Adrenal gland (tissue), 12 donors: ENCODE results near the gene MNT. TPM values are rescaled to one million over a fixed set of nuclear protein-coding genes. Genes with fewer than 3 reads are reported as not detected.

Source experiments
- DNase-seq, 7 donors: peaks; one replicate each; pipeline ENCODE4 v3.0.0-alpha.2; 2019 to 2020
- H3K27ac ChIP-seq, 5 donors: fragments of 200-600 bp; sonication (generic) in 4 of 5; 1 replicate in 3 of 5; 2 replicates in 2 of 5; pipeline versions ENCODE4 v1.5.1 to v1.8.0; 2016 to 2020; ENCODE audit warnings: mild to moderate bottlenecking in 1 of 5
- H3K27me3 ChIP-seq: fragments of 200-600 bp; 2 replicates; pipeline ENCODE4 v1.8.0; 2021
- H3K36me3 ChIP-seq, 2 donors: fragments of 200-600 bp; replicated peaks in 1 of 2; 1 replicate in 1 of 2; 2 replicates in 1 of 2; pipeline versions ENCODE4 v1.5.1 to v1.8.0; 2018 to 2022
- H3K4me1 ChIP-seq, 2 donors: fragments of 200-600 bp; replicated peaks in 1 of 2; 1 replicate in 1 of 2; 2 replicates in 1 of 2; pipeline versions ENCODE4 v1.5.1 to v1.8.0; 2018 to 2021
- H3K4me3 ChIP-seq, 4 donors: fragments of 200-600 bp; sonication (generic) in 3 of 4; one replicate each; pipeline ENCODE4 v1.5.1; 2016 to 2018
- H3K9me3 ChIP-seq, 3 donors: fragments of 200-600 bp; sonication (generic) in 1 of 3; replicated peaks in 1 of 3; 1 replicate in 2 of 3; 2 replicates in 1 of 3; pipeline versions ENCODE4 v1.5.1 to v1.8.0; 2016 to 2021
- POLR2A ChIP-seq, 2 donors: fragments of 450-650 bp; IDR thresholded peaks; one replicate each; pipeline ENCODE4 v1.6.1; 2017; ENCODE audit warnings: antibody characterized with exemption in 2 of 2, mild to moderate bottlenecking in 2 of 2, moderate library complexity in 1 of 2
- WGBS, 4 donors: extraction: QIAGEN DNeasy Blood & Tissue Kit in 2 of 4; methylation state at CpG; one replicate each; pipeline versions ENCODE4 v1.1.5 to v1.1.7; 2013 to 2017; 5-methylcytosine and 5-hydroxymethylcytosine counted together
- intact Hi-C, 2 donors: fragments of 100-400 bp; cut with DNase I; formaldehyde crosslinking; loops; one replicate each; pipeline versions ENCODE4 v1.14.1 to v1.15.0; 2022 to 2023
- polyA plus RNA-seq, 3 donors: library from polyadenylated mRNA; stranded (reverse); fragments of 200-250 nt in 2 of 3; fragments of 350-450 nt in 1 of 3; fragmentation: Illumina TruSeq in 1 of 3; extraction: RNeasy Lipid Tissue Mini Kit (QIAGEN cat#74804) in 1 of 3; gene quantifications; one replicate each; pipeline ENCODE4 v1.2.3, GENCODE V29; 2013 to 2014
- total RNA-seq, 9 donors: library from RNA; depleted of rRNA in 4 of 9; stranded (reverse); fragments of >200 nt in 4 of 9; fragments of 120-200 nt in 1 of 9; fragmentation: NEBNext Ultra II Directional in 1 of 9; extraction: Animal tissue kit (Norgen Biotek cat#: 25700) in 1 of 9; gene quantifications; one replicate each; pipeline versions ENCODE4 v1.1.0 to v1.2.4, GENCODE V29; 2013 to 2023
- TF ChIP-seq, protein P1 (sequence below), 6 experiments: fragments of 450-650 bp in 4 of 6; fragments of 200-600 bp in 2 of 6; sonication (generic) in 1 of 6; IDR thresholded peaks; 1 replicate in 5 of 6; 2 replicates in 1 of 6; pipeline versions ENCODE4 v1.5.1 to v1.8.0; 2016 to 2021; ENCODE audit warnings: antibody characterized with exemption in 6 of 6, mild to moderate bottlenecking in 2 of 6, moderate library complexity in 1 of 6
- donor health status: healthy with polysubstance abuse.
- donor health status: Bipolar disorder and iron deficiency.
- donor health status: DM: yes; HTN: yes; CAD: no.
- donor health status: DM: no; HTN: no; CAD: no.
- donor health status: DM: no; HTN: no; CAD: no.
- donor health status: DM: yes; HTN: yes; CAD: no.

The MNT gene
- total and polyA plus RNA-seq, 12 donors = 3.5 to 43.9 (median 19.6) TPM

- WGBS, 4 donors = 90 to 94% (median 90%) methylated on average over 7 to 11 of the region's 11 CpGs
- Histone ChIP-seq H3K27ac (no peak overlapping the region), H3K4me3 (no peak overlapping the region), H3K4me1 (no peaks in the 10 kb centered on the region), H3K27me3 (no peaks in the 10 kb centered on the region), H3K9me3 (no peaks in the 10 kb centered on the region), H3K36me3 (peaks cover 0 to 22% of the 10 kb centered on the region in 2 donors)
- intact Hi-C loops = no loop called here
- TF ChIP-seq, protein P1, sequence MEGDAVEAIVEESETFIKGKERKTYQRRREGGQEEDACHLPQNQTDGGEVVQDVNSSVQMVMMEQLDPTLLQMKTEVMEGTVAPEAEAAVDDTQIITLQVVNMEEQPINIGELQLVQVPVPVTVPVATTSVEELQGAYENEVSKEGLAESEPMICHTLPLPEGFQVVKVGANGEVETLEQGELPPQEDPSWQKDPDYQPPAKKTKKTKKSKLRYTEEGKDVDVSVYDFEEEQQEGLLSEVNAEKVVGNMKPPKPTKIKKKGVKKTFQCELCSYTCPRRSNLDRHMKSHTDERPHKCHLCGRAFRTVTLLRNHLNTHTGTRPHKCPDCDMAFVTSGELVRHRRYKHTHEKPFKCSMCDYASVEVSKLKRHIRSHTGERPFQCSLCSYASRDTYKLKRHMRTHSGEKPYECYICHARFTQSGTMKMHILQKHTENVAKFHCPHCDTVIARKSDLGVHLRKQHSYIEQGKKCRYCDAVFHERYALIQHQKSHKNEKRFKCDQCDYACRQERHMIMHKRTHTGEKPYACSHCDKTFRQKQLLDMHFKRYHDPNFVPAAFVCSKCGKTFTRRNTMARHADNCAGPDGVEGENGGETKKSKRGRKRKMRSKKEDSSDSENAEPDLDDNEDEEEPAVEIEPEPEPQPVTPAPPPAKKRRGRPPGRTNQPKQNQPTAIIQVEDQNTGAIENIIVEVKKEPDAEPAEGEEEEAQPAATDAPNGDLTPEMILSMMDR (IDR thresholded peaks at IDR 0.05) = no peak
- TF ChIP-seq POLR2A (IDR thresholded peaks at IDR 0.05) = no peak
- no peak for DNase-seq
These were observed 30.7 kb downstream of the MNT start for GRCh38 chr17:2370211-2370589.

DNA sequence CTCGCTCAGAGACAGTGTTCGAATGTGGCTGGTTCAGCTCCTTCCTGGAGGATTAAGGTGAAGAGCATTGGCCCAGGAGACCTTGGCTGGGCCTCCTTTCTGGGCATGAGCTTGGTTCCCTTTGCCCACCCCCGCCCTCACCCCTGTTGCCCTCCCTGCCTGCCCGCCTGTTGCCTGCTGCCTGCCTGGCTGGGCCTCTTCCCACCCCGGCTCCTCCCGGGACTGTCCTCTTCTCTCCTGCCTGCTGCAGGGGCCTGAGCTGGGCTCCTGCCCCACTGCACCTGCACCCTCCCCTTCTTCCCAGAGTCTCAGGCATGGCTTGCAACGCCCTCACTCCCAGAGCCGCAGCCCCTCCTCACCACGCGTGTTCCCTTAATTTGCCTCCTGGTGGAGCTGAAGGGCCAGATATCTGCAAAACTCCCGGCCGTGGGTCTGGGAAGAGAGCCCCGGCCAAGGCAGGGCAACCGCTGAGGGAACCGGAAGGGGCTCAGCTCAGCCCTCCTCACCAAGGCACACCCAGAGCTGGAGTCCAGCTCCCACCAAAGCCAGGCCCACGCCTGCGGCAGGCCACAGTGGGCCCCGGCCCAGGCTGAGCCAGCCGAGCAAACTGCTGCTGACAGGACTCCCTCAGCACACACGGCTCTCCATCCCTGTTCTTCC is 31.2 kb downstream of the MNT start:
- H3K4me1 ChIP-seq = no peaks in the 10 kb centered on the region
- H3K27ac ChIP-seq = no peak overlapping the region
- H3K4me3 ChIP-seq = no peak overlapping the region
- no peak for TF ChIP-seq POLR2A (IDR thresholded peaks at IDR 0.05)
- no peak for DNase-seq
- intact Hi-C loops = no loop called here
- H3K36me3 ChIP-seq = peaks cover 0 to 24% of the 10 kb centered on the region in 2 donors
- no peaks in the 10 kb centered on the region for H3K27me3 ChIP-seq
- WGBS, 4 donors = 78 to 90% (median 85%) methylated on average over 15 to 20 of the region's 20 CpGs
- H3K9me3 ChIP-seq = no peaks in the 10 kb centered on the region

- peaks cover 0 to 28% of the 10 kb centered on the region in 2 donors for H3K36me3 ChIP-seq
- intact Hi-C loops = no loop called here
- WGBS, 4 donors = 77 to 88% (median 82%) methylated on average over 5 of the region's 5 CpGs
These were observed 31.8 kb downstream of the MNT start for GRCh38 chr17:2369039-2369438.

GRCh38 chr17:2368359-2368758 is 32.5 kb downstream of the MNT start:
- TF ChIP-seq, protein P1 (IDR thresholded peaks at IDR 0.05) = no peak
- no peak for TF ChIP-seq POLR2A (IDR thresholded peaks at IDR 0.05)
- H3K27ac ChIP-seq = no peak overlapping the region
- peaks cover 0 to 30% of the 10 kb centered on the region in 2 donors for H3K36me3 ChIP-seq
- H3K4me3 ChIP-seq = no peak overlapping the region
- no peak for DNase-seq
- 86 to 98% (median 88%) methylated on average over 1 to 8 of the region's 8 CpGs for WGBS, 4 donors
- intact Hi-C loops = no loop called here
- H3K9me3 ChIP-seq = no peaks in the 10 kb centered on the region
- no peaks in the 10 kb centered on the region for H3K4me1 ChIP-seq
- no peaks in the 10 kb centered on the region for H3K27me3 ChIP-seq

More at GRCh38 chr17:2369039-2369438, 31.8 kb downstream of the MNT start:
- no peak for DNase-seq
- no peaks in the 10 kb centered on the region for H3K4me1 ChIP-seq
- H3K27ac ChIP-seq = no peak overlapping the region
- no peak for TF ChIP-seq POLR2A (IDR thresholded peaks at IDR 0.05)
- TF ChIP-seq, protein P1 (IDR thresholded peaks at IDR 0.05) = no peak
- no peaks in the 10 kb centered on the region for H3K9me3 ChIP-seq
- no peaks in the 10 kb centered on the region for H3K27me3 ChIP-seq
- no peak overlapping the region for H3K4me3 ChIP-seq
